K562 (cell line): ENCODE measurements around the gene ALDOC. TPM values are rescaled to one million over a fixed set of nuclear protein-coding genes. Genes with fewer than 3 reads are reported as not detected.

Experiments
- ATAC-seq: fragments of 200-7000 bp; cut with Tn5 transposase; 3 replicates; pipeline ENCODE4 v1.9.1; 2020; ENCODE audit warnings: moderate library complexity
- BruUV-seq: library from RNA; stranded (reverse); fragments of 400-500 nt; replicated peaks from 2 replicates; lab custom pipeline; 2021; lab: Mats Ljungman, UMichigan
- CTCF ChIA-PET: fragments of 300-600 bp; formaldehyde crosslinking; extraction: SDS; loops from one replicate; lab custom pipeline; 2021; ENCODE audit warnings: low intra/inter-chr PET ratio; lab: Yijun Ruan, JAX
- POLR2A ChIA-PET: fragments of 300-600, 350-650 bp; sonication (Branson Sonifier 250); formaldehyde crosslinking; extraction: SDS; loops from one replicate; lab custom pipeline; 2021; ENCODE audit warnings: antibody characterized with exemption, inconsistent platforms; lab: Yijun Ruan, JAX
- DNase-seq, 4 experiments: peaks; one replicate each; pipeline versions ENCODE4 v3.0.0 to v3.0.0-alpha.2; 2011 to 2018; ENCODE audit warnings: low spot score in 3 of 4, mixed read lengths in 3 of 4; ENCODE audit errors: extremely low read depth in 1 of 4
- FAIRE-seq: peaks from 2 replicates; lab custom pipeline; 2011; peaks lifted over from hg19 to GRCh38; lab: Jason Lieb, UNC
- H2AFZ ChIP-seq: 2 replicates; pipeline ENCODE4 v1.6.0; 2011; ENCODE audit warnings: low read depth, low read length, control low read depth, inconsistent platforms
- H3K27ac ChIP-seq: fragments of 200-600 bp; 3 replicates; pipeline ENCODE4 v1.8.0; 2011; ENCODE audit warnings: low read depth, mild to moderate bottlenecking, control low read depth, inconsistent platforms, low read length, moderate library complexity, mixed read lengths; ENCODE audit errors: extremely low read depth
- H3K27me3 ChIP-seq, 2 experiments: fragments of 300-600 bp in 1 of 2; 2 replicates in 1 of 2; 3 replicates in 1 of 2; pipeline versions ENCODE4 v1.6.0 to v1.8.0; 2011; ENCODE audit warnings: inconsistent platforms in 2 of 2, low read length in 2 of 2, mild to moderate bottlenecking in 1 of 2, mixed read lengths in 1 of 2, moderate library complexity in 1 of 2; ENCODE audit not compliant: control insufficient read depth in 2 of 2, insufficient read depth in 2 of 2
- H3K36me3 ChIP-seq: fragments of 300-600 bp; 3 replicates; pipeline ENCODE4 v1.8.0; 2011; ENCODE audit warnings: mild to moderate bottlenecking, low read length, inconsistent platforms; ENCODE audit not compliant: control insufficient read depth, insufficient read depth
- H3K4me1 ChIP-seq, 2 experiments: fragments of 200-600 bp in 1 of 2; replicated peaks in 1 of 2; 2 replicates in 1 of 2; 3 replicates in 1 of 2; pipeline versions ENCODE4 v1.5.1 to v1.8.0; 2011; ENCODE audit warnings: inconsistent platforms in 2 of 2, low read length in 2 of 2, mild to moderate bottlenecking in 1 of 2, mixed read lengths in 1 of 2, moderate library complexity in 1 of 2; ENCODE audit not compliant: control insufficient read depth in 2 of 2, insufficient read depth in 2 of 2
- H3K4me2 ChIP-seq: 2 replicates; pipeline ENCODE4 v1.6.1; 2011; ENCODE audit warnings: low read length, control low read depth, inconsistent platforms, mixed read lengths; ENCODE audit not compliant: insufficient read depth
- H3K4me3 ChIP-seq: fragments of 200-600 bp; sonication (generic), shearing (Covaris generic); 2 replicates; pipeline ENCODE4 v1.5.1; 2016; ENCODE audit warnings: control low read depth, inconsistent platforms
- H3K79me2 ChIP-seq: fragments of 200-600 bp; 3 replicates; pipeline ENCODE4 v1.8.0; 2011; ENCODE audit warnings: low read length, inconsistent platforms; ENCODE audit not compliant: control insufficient read depth, insufficient read depth
- H3K9ac ChIP-seq, 2 experiments: 2 replicates each; pipeline versions ENCODE4 v1.6.0 to v1.6.1; 2011; ENCODE audit warnings: low read depth in 2 of 2, low read length in 2 of 2, control low read depth in 1 of 2, inconsistent platforms in 1 of 2, mild to moderate bottlenecking in 1 of 2, mixed read lengths in 1 of 2; ENCODE audit not compliant: insufficient read depth in 1 of 2
- H3K9me1 ChIP-seq: one replicate; pipeline ENCODE4 v1.6.0; 2011; ENCODE audit warnings: inconsistent platforms, mild to moderate bottlenecking, low read length, moderate library complexity; ENCODE audit not compliant: control insufficient read depth, insufficient read depth
- H3K9me3 ChIP-seq: replicated peaks from 2 replicates; pipeline ENCODE4 v1.5.1; 2011; ENCODE audit warnings: low read depth, low read length, inconsistent platforms; ENCODE audit not compliant: control insufficient read depth, insufficient read depth
- H4K20me1 ChIP-seq: replicated peaks from 2 replicates; pipeline ENCODE4 v1.6.1; 2011; ENCODE audit warnings: low read length, inconsistent platforms, mixed read lengths; ENCODE audit not compliant: control insufficient read depth, insufficient read depth
- CAMTA2 ChIP-seq: fragments of 250-450 bp; sonication (Bioruptor Pico); conservative IDR thresholded peaks from 2 replicates; pipeline ENCODE4 v1.5.1; 2022
- ELF1 ChIP-seq: fragments of 200-800 bp; sonication (Bioruptor generic); IDR thresholded peaks from 2 replicates; pipeline ENCODE4 v1.6.1; 2016; ENCODE audit warnings: missing genetic modification characterization, missing compliant biosample characterization
- FOS ChIP-seq: IDR thresholded peaks from 3 replicates; pipeline ENCODE4 v1.6.1; 2011; ENCODE audit not compliant: insufficient read length; ENCODE audit errors: extremely low read depth
- FOXA1 ChIP-seq: fragments of 450-650 bp; IDR thresholded peaks from 2 replicates; pipeline ENCODE4 v1.6.1; 2016; ENCODE audit warnings: mild to moderate bottlenecking, borderline replicate concordance
- HDAC3 ChIP-seq: fragments of 450-650 bp; IDR thresholded peaks from 2 replicates; pipeline ENCODE4 v1.6.1; 2018; ENCODE audit warnings: borderline replicate concordance, mild to moderate bottlenecking, moderate library complexity; ENCODE audit not compliant: partially characterized antibody
- HLTF ChIP-seq: fragments of 450-650 bp; IDR thresholded peaks from 2 replicates; pipeline ENCODE4 v1.6.1; 2016
- NR2F6 ChIP-seq: fragments of 450-650 bp; formaldehyde crosslinking; IDR thresholded peaks from 2 replicates; pipeline ENCODE4 v1.4.0; 2020; ENCODE audit warnings: mild to moderate bottlenecking
- NRF1 ChIP-seq, 2 experiments: fragments of 450-650 bp; IDR thresholded peaks in 1 of 2; conservative IDR thresholded peaks in 1 of 2; 2 replicates each; pipeline ENCODE4 v1.6.1; 2014; ENCODE audit warnings: mild to moderate bottlenecking in 2 of 2
- PML ChIP-seq: IDR thresholded peaks from 2 replicates; pipeline ENCODE4 v1.6.1; 2012; ENCODE audit warnings: low read length, inconsistent platforms
- POLR2G ChIP-seq: fragments of 200-400 bp; formaldehyde crosslinking; IDR thresholded peaks from 2 replicates; pipeline ENCODE4 v1.6.1; 2017; ENCODE audit warnings: low read depth, mild to moderate bottlenecking, antibody characterized with exemption, low read length, moderate library complexity
- SMAD1 ChIP-seq: fragments of 150-350 bp; IDR thresholded peaks from 2 replicates; pipeline ENCODE4 v1.6.1; 2014; ENCODE audit warnings: low read length, low read depth; ENCODE audit not compliant: partially characterized antibody
- SP1 ChIP-seq: sonication (generic); formaldehyde crosslinking; IDR thresholded peaks from 2 replicates; pipeline ENCODE4 v1.8.1; 2022; ENCODE audit warnings: mild to moderate bottlenecking, missing genetic modification reagents
- TRIM24 ChIP-seq, 2 experiments: fragments of 450-650 bp; IDR thresholded peaks; 2 replicates each; pipeline ENCODE4 v1.6.1; 2016
- ZNF134 ChIP-seq: fragments of 250-450 bp; sonication (Bioruptor Pico); conservative IDR thresholded peaks from 2 replicates; pipeline ENCODE4 v1.4.0; 2020
- ZNF347 ChIP-seq: fragments of 450-650 bp; formaldehyde crosslinking; IDR thresholded peaks from 2 replicates; pipeline ENCODE4 v1.4.0; 2020; ENCODE audit warnings: low read depth, mild to moderate bottlenecking, moderate library complexity
- ZNF395 ChIP-seq: fragments of 200-800 bp; sonication (Bioruptor generic); IDR thresholded peaks from 2 replicates; pipeline ENCODE4 v1.6.1; 2017; ENCODE audit warnings: missing genetic modification characterization, missing compliant biosample characterization
- WGBS: fragments of 100-300 bp; shearing (Covaris generic); methylation state at CpG from one replicate; pipeline ENCODE4 v1.1.6; 2016; ENCODE audit warnings: low coverage, mixed read lengths; ENCODE audit not compliant: insufficient coverage; ENCODE audit errors: missing lambda C conversion rate; 5-methylcytosine and 5-hydroxymethylcytosine counted together
- in situ Hi-C: fragments of 300-500 bp; cut with MboI; formaldehyde crosslinking; loops from 4 replicates; pipeline ENCODE4 v1.15.0; 2018; ENCODE audit warnings: inconsistent platforms, mixed read lengths
- intact Hi-C: fragments of 100-400 bp; cut with micrococcal nuclease; formaldehyde crosslinking; loops from 2 replicates; pipeline ENCODE4 v1.14.2; 2022
- polyA plus RNA-seq, 8 experiments: library from polyadenylated mRNA; depleted of rRNA in 4 of 8; stranded (reverse) in 5 of 8; unstranded in 3 of 8; fragments of >200 nt; fragmentation: Nextera tagmentation in 2 of 8; fragmentation: Illumina TruSeq in 1 of 8; extraction: Ambion mirVana in 2 of 8; extraction: Trizol in 1 of 8; gene quantifications; 2 replicates each; pipeline versions ENCODE4 v1.2.1 to v1.2.3, GENCODE V29; 2011 to 2014; ENCODE audit warnings: inconsistent platforms in 1 of 8, missing spikeins in 1 of 8
- total RNA-seq, 7 experiments: library from RNA; depleted of rRNA in 6 of 7; stranded (reverse); fragments of >200 nt in 6 of 7; fragmentation: Illumina TruSeq in 2 of 7; extraction: Trizol in 2 of 7; gene quantifications; 2 replicates each; pipeline versions ENCODE4 v1.2.1 to v1.2.3, GENCODE V29; 2011 to 2021; ENCODE audit warnings: low replicate concordance in 1 of 7
- TF ChIP-seq, protein P1 (sequence below): fragments of 450-650 bp; IDR thresholded peaks from 2 replicates; pipeline ENCODE4 v1.6.1; 2014; ENCODE audit warnings: low read depth, mild to moderate bottlenecking, moderate library complexity, borderline replicate concordance

ALDOC gene
- total and polyA plus RNA-seq, 9 of the 15 experiments (the other 6 are each of a cell fraction or from before 2014, with no cell fraction given): 43.2 to 263 (median 99.2) TPM

GRCh38 chr17:28573966-28574480 lies 2.7 kb downstream of the ALDOC start (continued):
- TF ChIP-seq ZNF395 (CRISPR knock-in tag) (no peak), CAMTA2 (CRISPR knock-in tag) (no peak), POLR2G (no peak), ZNF134 (CRISPR knock-in tag) (no peak), PML (no peak), HDAC3 (no peak)

DNA sequence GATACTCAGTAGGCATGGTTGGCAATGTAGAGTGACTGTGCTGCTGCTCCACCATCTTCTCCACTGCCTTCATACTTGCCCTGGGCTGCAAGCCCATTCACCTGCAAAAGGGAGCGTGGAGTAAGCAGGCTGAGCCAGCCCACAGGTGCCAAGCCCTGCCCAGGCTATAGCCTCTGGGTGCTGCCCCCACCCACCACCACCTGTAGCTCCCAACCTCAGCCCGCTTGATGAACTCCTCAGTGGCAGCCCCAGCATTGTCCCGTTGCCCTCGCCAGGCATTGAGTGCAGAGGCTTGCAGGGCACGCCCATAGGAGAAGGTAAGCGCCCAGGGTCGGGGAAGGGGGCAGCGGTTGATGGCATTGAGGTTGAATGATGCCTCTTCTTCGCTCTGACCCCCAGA lies 3.2 kb downstream of the ALDOC start:
- FAIRE-seq: no peak
- Histone ChIP-seq H3K9me1 (peaks cover 18% of the 10 kb centered on the region), H3K9me3 (no peaks in the 10 kb centered on the region), H3K79me2 (peaks cover 56% of the 10 kb centered on the region), H3K27ac (no peak overlapping the region), H2AFZ (no peak overlapping the region), H4K20me1 (0 out of 2 replicates have a peak, but pooled peaks cover 10% of the 10 kb centered on the region), H3K27me3 (no peaks in the 10 kb centered on the region), H3K4me1 (peaks cover 34 to 40% of the 10 kb centered on the region in 2 experiments), H3K36me3 (peaks cover 54% of the 10 kb centered on the region), H3K9ac (peak overlapping the region in 1 of 2 experiments; percentile 29; a peak in 1 of 4 replicates), H3K4me3 (no peak overlapping the region), H3K4me2 (no peak overlapping the region)
- ChIA-PET CTCF (no interaction called here), POLR2A (interaction anchor here (0.6 to 4.8 kb wide), 4 partner anchors 11 to 230 kb away, joined by 3 to 26 read pairs (median 4); no protein-coding TSS in a partner anchor)
- 82% methylated on average over 9 of the region's 9 CpGs for WGBS
- in situ Hi-C loops (no loop called here), intact Hi-C loops (no loop called here)
- no peak for DNase-seq
- no TSS peak for BruUV-seq
- no peak for ATAC-seq
- TF ChIP-seq, protein P1, sequence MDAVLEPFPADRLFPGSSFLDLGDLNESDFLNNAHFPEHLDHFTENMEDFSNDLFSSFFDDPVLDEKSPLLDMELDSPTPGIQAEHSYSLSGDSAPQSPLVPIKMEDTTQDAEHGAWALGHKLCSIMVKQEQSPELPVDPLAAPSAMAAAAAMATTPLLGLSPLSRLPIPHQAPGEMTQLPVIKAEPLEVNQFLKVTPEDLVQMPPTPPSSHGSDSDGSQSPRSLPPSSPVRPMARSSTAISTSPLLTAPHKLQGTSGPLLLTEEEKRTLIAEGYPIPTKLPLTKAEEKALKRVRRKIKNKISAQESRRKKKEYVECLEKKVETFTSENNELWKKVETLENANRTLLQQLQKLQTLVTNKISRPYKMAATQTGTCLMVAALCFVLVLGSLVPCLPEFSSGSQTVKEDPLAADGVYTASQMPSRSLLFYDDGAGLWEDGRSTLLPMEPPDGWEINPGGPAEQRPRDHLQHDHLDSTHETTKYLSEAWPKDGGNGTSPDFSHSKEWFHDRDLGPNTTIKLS: no peak
- no peak for TF ChIP-seq HLTF
- no peak for TF ChIP-seq FOXA1
- TF ChIP-seq SMAD1: no peak
- TF ChIP-seq ELF1: no peak
- no peak for TF ChIP-seq NRF1 (conservative IDR thresholded peaks at IDR 0.05 in 1 of 2, IDR thresholded peaks at IDR 0.05 in 1 of 2)
- TF ChIP-seq TRIM24 (IDR thresholded peaks at IDR 0.05): no peak
- TF ChIP-seq ZNF347: no peak
- no peak for TF ChIP-seq NR2F6 (CRISPR knock-in tag)
- TF ChIP-seq SP1 (CRISPR knock-in tag): no peak
- TF ChIP-seq FOS: no peak
